Esophagus muscularis mucosa (tissue), 4 donors: Measurements from ENCODE around the gene PXN. TPM values are rescaled to one million over a fixed set of nuclear protein-coding genes. Genes with fewer than 3 reads are reported as not detected.

ENCODE experiments used
- DNase-seq: peaks from one replicate; pipeline ENCODE4 v3.0.0-alpha.2; 2017; ENCODE audit errors: extremely low spot score
- H3K27ac ChIP-seq, 4 donors: fragments of 200-600 bp; sonication (generic); replicated peaks in 1 of 4; 1 replicate in 3 of 4; 2 replicates in 1 of 4; pipeline ENCODE4 v1.5.1; 2016 to 2019; ENCODE audit warnings: mild to moderate bottlenecking in 1 of 4
- H3K27me3 ChIP-seq, 4 donors: fragments of 200-600 bp; sonication (generic); one replicate each; pipeline versions ENCODE4 v1.5.1 to v1.6.0; 2016 to 2019
- H3K36me3 ChIP-seq, 4 donors: fragments of 200-600 bp; sonication (generic); one replicate each; pipeline ENCODE4 v1.5.1; 2016 to 2019
- H3K4me1 ChIP-seq, 4 donors: fragments of 200-600 bp; sonication (generic); one replicate each; pipeline ENCODE4 v1.5.1; 2016 to 2019
- H3K4me3 ChIP-seq, 4 donors: fragments of 200-600 bp; sonication (generic); 1 replicate in 2 of 4; 2 replicates in 2 of 4; pipeline ENCODE4 v1.5.1; 2016 to 2019; ENCODE audit warnings: mild to moderate bottlenecking in 4 of 4, moderate library complexity in 1 of 4
- H3K9me3 ChIP-seq, 4 donors: fragments of 200-600 bp; sonication (generic); 1 replicate in 3 of 4; 2 replicates in 1 of 4; pipeline ENCODE4 v1.5.1; 2016 to 2019
- EP300 ChIP-seq: sonication (generic); formaldehyde crosslinking; IDR thresholded peaks from one replicate; pipeline ENCODE4 v1.6.1; 2017; ENCODE audit warnings: antibody characterized with exemption
- POLR2A ChIP-seq: fragments of 450-650 bp; IDR thresholded peaks from one replicate; pipeline ENCODE4 v1.6.1; 2017; ENCODE audit warnings: antibody characterized with exemption, moderate library complexity, mild to moderate bottlenecking, low read depth
- POLR2AphosphoS5 ChIP-seq, 2 donors: sonication (generic); formaldehyde crosslinking; IDR thresholded peaks; one replicate each; pipeline ENCODE4 v1.6.1; 2017; ENCODE audit warnings: antibody characterized with exemption in 2 of 2
- whole genome bisulfite sequencing: methylation state at CpG from one replicate; pipeline ENCODE4 v1.1.5; 2018; 5-methylcytosine and 5-hydroxymethylcytosine counted together
- intact Hi-C: fragments of 100-400 bp; cut with DNase I; formaldehyde crosslinking; loops from one replicate; pipeline ENCODE4 v1.15.1; 2023
- total RNA-seq, 4 donors: library from RNA; depleted of rRNA; stranded (reverse); fragments of >200 nt; gene quantifications; one replicate each; pipeline versions ENCODE4 v1.1.0 to v1.2.1, GENCODE V29; 2016
- TF ChIP-seq, protein P1 (sequence below), 3 experiments: fragments of 200-600 bp in 2 of 3; fragments of 450-650 bp in 1 of 3; sonication (generic) in 2 of 3; IDR thresholded peaks; one replicate each; pipeline ENCODE4 v1.5.1; 2017 to 2019; ENCODE audit warnings: antibody characterized with exemption in 3 of 3, mild to moderate bottlenecking in 2 of 3, moderate library complexity in 1 of 3

PXN gene
- total RNA-seq, 4 donors from 2014 or later, result 51.9 to 89.4 (median 71.9) TPM

DNA sequence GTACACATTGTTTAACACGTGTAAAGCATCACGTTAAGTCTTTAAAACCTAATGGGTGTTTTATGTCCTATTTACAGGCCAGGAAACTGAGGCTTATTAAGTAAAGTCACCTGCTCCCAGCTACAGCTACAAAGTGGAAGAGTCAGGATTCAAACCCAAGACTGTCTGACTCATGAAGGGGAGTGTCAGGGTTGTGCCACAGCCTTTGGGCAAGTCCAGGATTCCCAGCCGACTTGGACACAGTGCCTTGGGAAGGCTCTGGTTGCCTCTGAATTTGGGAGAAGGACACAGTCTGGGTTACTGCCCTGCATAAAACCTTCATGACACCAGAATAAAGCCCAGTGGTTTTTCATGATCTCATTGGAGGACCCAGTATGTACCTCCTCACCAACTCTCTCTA is 18.9 kb upstream of the PXN start:
- TF ChIP-seq POLR2A, result no peak
- no peak for TF ChIP-seq POLR2AphosphoS5 (IDR thresholded peaks at IDR 0.05)
- TF ChIP-seq, protein P1, sequence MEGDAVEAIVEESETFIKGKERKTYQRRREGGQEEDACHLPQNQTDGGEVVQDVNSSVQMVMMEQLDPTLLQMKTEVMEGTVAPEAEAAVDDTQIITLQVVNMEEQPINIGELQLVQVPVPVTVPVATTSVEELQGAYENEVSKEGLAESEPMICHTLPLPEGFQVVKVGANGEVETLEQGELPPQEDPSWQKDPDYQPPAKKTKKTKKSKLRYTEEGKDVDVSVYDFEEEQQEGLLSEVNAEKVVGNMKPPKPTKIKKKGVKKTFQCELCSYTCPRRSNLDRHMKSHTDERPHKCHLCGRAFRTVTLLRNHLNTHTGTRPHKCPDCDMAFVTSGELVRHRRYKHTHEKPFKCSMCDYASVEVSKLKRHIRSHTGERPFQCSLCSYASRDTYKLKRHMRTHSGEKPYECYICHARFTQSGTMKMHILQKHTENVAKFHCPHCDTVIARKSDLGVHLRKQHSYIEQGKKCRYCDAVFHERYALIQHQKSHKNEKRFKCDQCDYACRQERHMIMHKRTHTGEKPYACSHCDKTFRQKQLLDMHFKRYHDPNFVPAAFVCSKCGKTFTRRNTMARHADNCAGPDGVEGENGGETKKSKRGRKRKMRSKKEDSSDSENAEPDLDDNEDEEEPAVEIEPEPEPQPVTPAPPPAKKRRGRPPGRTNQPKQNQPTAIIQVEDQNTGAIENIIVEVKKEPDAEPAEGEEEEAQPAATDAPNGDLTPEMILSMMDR (IDR thresholded peaks at IDR 0.05), result no peak
- no peak for TF ChIP-seq EP300
- 83% methylated on average over 3 of the region's 3 CpGs for WGBS
- Histone ChIP-seq H3K36me3 (no peaks in the 10 kb centered on the region), H3K4me1 (peaks cover 0 to 4% (median 0%) of the 10 kb centered on the region in 4 donors), H3K27me3 (no peaks in the 10 kb centered on the region), H3K27ac (no peak overlapping the region), H3K9me3 (no peaks in the 10 kb centered on the region), H3K4me3 (no peak overlapping the region)
- intact Hi-C loops, result no loop called here
- DNase-seq, result no peak

DNA sequence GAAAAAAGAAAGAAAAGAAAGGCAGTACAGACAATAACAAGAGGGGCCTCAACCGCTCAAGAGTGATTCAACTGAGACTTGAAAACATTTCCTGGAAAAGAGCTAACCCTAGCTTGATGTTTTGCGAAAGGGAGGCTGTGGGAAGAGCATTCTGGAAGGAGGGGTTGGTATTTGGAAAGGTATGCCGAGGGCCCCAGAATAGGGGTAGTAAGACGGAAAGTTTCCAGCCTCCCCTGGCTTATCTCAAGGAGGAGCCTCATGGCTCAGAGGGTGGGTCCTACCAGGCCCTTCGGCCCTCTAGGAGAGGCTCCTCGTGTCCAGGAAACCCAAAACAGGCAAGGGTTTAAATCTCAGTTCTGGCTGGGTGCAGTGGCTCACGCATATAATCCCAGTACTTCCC is 17.8 kb upstream of the PXN start:
- Histone ChIP-seq H3K36me3 (no peaks in the 10 kb centered on the region), H3K27me3 (no peaks in the 10 kb centered on the region), H3K4me3 (no peak overlapping the region), H3K4me1 (peaks cover 0 to 4% (median 0%) of the 10 kb centered on the region in 4 donors), H3K9me3 (no peaks in the 10 kb centered on the region), H3K27ac (no peak overlapping the region)
- DNase-seq, result no peak
- WGBS, result 62% methylated on average over 7 of the region's 7 CpGs
- intact Hi-C loops, result no loop called here
- TF ChIP-seq, protein P1 (IDR thresholded peaks at IDR 0.05), result no peak
- TF ChIP-seq EP300 (no peak), POLR2A (no peak), POLR2AphosphoS5 (IDR thresholded peaks at IDR 0.05) (no peak)

DNA sequence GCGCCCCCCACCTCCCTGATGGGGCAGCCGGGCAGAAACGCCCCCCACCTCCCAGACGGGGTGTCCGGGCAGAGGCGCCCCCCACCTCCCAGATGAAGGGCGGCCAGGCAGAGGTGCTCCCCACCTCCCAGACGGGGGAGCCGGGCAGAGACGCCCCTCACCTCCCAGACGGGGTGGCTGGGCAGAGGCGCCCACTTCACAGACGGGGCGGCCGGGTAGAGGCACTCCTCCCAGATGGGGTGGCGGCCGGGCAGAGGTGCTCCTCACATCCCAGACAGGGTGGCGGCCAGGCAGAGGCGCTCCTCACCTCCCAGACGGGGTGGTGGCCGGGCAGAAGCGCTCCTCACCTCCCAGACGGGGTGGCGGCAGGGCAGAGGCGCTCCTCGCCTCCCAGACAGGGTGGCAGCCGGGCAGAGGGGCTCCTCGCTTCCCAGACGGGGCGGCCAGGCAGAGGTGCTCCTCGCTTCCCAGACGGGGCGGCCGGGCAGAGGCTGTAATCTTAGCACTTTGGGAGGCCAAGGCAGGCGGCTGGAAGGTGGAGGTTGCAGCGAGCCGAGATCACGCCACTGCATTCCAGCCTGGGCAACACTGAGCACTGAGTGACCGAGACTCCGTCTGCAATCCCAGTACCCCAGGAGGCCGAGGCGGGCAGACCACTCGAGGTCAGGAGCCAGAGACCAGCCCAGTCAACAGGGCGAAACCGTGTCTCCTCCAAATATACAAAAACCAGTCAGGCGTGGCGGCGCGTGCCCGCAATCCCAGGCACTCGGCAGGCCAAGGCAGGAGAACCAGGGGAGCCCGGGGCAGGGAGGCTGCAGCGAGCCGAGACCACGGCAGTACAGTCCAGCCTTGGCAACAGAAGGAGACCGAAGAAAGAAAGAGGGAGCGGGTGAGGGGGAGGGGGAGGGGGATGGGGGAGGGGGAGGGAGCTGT is 12.9 kb upstream of the PXN start:
- H3K9me3 ChIP-seq, result no peaks in the 10 kb centered on the region
- H3K4me3 ChIP-seq, result no peak overlapping the region
- H3K36me3 ChIP-seq, result no peaks in the 10 kb centered on the region
- 94% methylated on average over 44 of the region's 57 CpGs for WGBS
- H3K27ac ChIP-seq, result no peak overlapping the region
- no peaks in the 10 kb centered on the region for H3K27me3 ChIP-seq
- TF ChIP-seq POLR2A, result no peak
- TF ChIP-seq EP300, result no peak
- TF ChIP-seq, protein P1 (IDR thresholded peaks at IDR 0.05), result no peak
- no peak for TF ChIP-seq POLR2AphosphoS5 (IDR thresholded peaks at IDR 0.05)
- intact Hi-C loops, result no loop called here
- no peaks in the 10 kb centered on the region for H3K4me1 ChIP-seq
- DNase-seq, result no peak

DNA sequence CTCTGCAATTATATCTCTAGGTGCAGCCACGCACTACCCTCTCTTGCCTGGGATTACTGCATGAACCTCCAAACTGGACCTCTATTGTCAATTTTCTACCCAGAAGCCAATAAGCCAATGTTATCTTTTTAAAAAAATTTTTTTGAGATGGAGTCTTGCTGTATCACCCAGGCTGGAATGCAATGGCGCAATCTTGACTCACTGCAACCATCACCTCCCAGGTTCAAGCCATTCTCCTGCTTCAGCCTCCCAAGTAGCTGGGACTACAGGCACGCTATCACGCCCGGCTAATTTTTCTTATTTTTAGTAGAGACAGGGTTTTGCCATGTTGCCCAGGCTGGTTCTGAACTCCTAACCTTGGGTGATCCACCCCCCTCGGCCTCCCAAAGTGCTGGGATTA is 11.2 kb upstream of the PXN start:
- Histone ChIP-seq H3K9me3 (no peaks in the 10 kb centered on the region), H3K4me3 (no peak overlapping the region), H3K4me1 (no peaks in the 10 kb centered on the region), H3K27me3 (no peaks in the 10 kb centered on the region), H3K27ac (no peak overlapping the region), H3K36me3 (no peaks in the 10 kb centered on the region)
- intact Hi-C loops, result no loop called here
- 99% methylated on average over 6 of the region's 6 CpGs for WGBS
- TF ChIP-seq EP300 (no peak), POLR2A (no peak), POLR2AphosphoS5 (IDR thresholded peaks at IDR 0.05) (no peak)
- TF ChIP-seq, protein P1 (IDR thresholded peaks at IDR 0.05), result no peak
- no peak for DNase-seq
